Left colon (tissue), 2 donors: ENCODE data around the gene SPTLC1. TPM values are rescaled to one million over a fixed set of nuclear protein-coding genes. Genes with fewer than 3 reads are reported as not detected.
A peak's percentile ranks its signal among the peaks of the same experiment; 100 is the strongest.
"Not testable (repeated sequence)": the region's sequence is repeated elsewhere in the genome, so short reads cannot be mapped to it uniquely, and the experiment has no call there.

Experiments used
- ATAC-seq: fragments of 200-7000 bp; cut with Tn5 transposase; one replicate; pipeline ENCODE4 v1.9.1; 2020; ENCODE audit warnings: mild to moderate bottlenecking, moderate library complexity
- DNase-seq, 2 donors: peaks; one replicate each; pipeline ENCODE4 v3.0.0-alpha.2; 2020
- intact Hi-C, 2 donors: fragments of 100-400 bp; cut with DNase I in 1 of 2; cut with micrococcal nuclease in 1 of 2; formaldehyde crosslinking; loops; one replicate each; pipeline versions ENCODE4 v1.11.2 to v1.14.0; 2022; cut with DNase I, micrococcal nuclease
- long read RNA-seq: library from polyadenylated mRNA; unstranded; transcript quantifications from one replicate; pipeline ENCODE4 v2.0.0, GENCODE V29; 2021
- total RNA-seq, 2 donors: library from RNA; stranded (reverse); fragmentation: NEBNext Ultra II Directional; extraction: Animal tissue kit (Norgen Biotek cat#: 25700); gene quantifications; one replicate each; pipeline ENCODE4 v1.2.1, GENCODE V29; 2021
- donor health status: DM: no; HTN: no; CAD: no.
- donor health status: DM: yes; HTN: yes; CAD: no.

SPTLC1 gene, protein sequence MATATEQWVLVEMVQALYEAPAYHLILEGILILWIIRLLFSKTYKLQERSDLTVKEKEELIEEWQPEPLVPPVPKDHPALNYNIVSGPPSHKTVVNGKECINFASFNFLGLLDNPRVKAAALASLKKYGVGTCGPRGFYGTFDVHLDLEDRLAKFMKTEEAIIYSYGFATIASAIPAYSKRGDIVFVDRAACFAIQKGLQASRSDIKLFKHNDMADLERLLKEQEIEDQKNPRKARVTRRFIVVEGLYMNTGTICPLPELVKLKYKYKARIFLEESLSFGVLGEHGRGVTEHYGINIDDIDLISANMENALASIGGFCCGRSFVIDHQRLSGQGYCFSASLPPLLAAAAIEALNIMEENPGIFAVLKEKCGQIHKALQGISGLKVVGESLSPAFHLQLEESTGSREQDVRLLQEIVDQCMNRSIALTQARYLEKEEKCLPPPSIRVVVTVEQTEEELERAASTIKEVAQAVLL
- total RNA-seq: 10 to 100 TPM; 74.3 to 81.7 TPM
- long read RNA-seq, transcript SPTLC1-201 (15 exons, 1,894 nt): major isoform, 239 of 272 reads
- long read RNA-seq, partial matches to known transcripts: 15 of 272 reads
- long read RNA-seq, other reads (novel, unspliced or antisense): 14 of 272 reads

DNA sequence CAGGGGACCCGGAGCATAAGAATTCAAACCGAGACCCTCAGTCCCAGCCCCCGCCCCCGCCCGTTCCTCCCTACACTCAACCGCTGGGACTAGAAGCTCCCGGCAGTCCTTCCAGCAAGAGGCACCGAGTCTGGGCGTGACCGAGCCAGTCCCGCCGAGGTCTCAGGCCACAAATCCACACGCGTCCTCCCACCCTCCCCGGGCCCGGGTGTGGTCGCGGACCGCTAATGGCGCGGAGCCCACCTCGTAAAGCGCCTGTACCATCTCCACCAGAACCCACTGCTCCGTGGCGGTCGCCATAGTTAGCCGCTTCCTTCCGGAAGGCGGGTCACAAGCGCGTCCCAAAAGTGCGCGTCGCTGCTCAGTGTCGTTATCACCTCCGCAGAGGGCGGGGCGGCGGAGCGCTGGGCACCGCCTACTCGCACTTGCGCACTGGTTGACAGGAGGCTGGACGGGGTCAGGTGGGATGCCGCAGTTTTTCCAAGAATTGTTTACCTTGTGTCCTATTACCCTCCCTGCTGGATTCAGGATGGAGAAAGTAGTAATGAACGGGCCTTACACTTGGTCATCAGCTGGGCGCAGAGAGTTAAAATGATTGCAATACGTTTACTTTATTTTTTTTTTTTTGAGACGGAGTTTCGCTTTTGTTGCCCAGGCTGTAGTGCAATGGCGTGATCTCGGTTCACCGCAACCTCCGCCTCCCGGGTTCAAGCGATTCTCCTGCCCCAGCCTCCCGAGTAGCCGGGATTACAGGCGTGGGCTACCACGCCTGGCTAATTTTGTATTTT is at the start of gene SPTLC1:
SPTLC1 (minus strand) TSS at position 343 of the 788 bp plus-strand sequence; CDS start at position 300, 43 bp downstream.
- intact Hi-C loops: no loop called here
- peak; percentile 99 for ATAC-seq
- peak; percentile 94 to 97 for DNase-seq

DNA sequence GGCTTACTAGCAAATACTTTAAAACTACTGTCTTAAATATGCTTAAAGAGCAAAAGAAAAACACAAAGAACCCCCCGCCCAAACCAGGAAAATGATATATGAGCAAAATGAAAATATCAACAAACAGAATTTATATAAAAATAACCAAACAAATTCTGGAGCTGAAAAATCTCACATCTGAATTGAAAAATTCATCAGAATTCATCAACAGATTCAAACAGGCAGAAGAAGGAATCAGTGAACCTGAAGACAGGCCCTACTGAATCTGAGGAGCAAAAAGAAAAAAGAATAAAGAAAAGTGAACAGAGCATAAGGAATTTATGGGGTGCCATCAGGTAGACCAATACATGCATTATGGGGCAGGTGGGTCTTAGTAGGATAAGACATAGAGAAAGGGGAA is 49.8 kb upstream of the SPTLC1 start:
- DNase-seq: no peak
- no peak for ATAC-seq
- intact Hi-C loops: no loop called here

DNA sequence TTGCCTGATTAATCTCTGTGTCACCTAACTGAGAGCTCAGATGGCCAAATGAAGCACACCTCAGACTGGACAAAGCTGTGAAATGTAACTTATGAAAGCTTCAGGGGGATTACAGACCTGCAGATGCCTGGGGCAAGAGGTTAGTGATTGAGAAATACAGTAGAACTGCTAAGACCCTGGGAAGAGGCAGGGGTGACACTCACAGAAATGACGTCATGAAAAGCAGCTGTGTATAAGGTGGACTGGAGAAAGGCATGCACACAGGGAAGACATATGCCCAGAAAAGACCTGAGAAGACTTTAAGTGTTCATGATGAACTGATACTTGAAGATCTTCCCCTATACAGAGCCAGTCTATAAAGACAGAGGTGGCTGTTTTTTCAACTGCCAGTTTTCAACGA is 49.3 kb upstream of the SPTLC1 start:
- intact Hi-C loops: no loop called here
- no peak for ATAC-seq
- no peak for DNase-seq

DNA sequence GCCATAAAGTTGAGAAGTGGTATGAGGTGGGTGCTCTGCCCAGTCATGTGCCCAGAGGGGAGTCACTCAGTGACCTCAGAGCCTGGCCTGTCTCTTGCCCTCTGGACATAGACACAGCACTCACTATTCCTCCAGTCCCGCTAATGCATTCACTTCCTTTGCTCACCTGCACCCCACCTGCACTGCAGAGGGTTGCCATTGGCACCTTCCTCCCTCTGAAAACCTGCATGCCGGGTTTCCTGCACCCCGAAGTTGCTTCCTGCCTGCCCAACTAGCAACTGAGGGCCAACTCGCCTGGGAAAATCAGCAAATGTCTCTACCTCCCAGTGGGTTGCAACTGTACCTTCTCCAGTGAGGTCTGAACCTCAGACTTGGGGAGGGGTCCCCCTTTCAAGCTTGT is 48.1 kb upstream of the SPTLC1 start:
- intact Hi-C loops: no loop called here
- DNase-seq (no peak), ATAC-seq (no peak)

DNA sequence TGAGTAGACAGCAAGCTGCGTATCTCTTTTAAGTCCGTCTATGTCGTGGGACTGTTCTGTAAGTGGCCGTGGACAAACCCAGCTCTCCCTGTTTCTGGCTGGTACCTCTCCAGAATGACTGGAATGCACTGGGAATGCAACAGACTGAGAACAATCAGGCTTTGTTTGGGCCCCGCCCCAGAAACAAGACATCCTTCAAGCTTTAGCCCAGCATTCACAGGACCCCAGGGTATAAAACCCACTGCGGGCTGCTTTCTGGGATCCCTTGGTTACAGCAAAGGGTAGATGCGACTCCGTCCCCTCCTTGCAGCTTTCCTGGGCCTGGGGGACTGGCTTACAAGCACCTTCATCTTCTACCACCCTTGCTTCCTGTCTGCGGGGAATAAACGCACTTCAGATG is 45.6 kb upstream of the SPTLC1 start:
- DNase-seq (no peak), ATAC-seq (no peak)
- intact Hi-C loops: no loop called here

DNA sequence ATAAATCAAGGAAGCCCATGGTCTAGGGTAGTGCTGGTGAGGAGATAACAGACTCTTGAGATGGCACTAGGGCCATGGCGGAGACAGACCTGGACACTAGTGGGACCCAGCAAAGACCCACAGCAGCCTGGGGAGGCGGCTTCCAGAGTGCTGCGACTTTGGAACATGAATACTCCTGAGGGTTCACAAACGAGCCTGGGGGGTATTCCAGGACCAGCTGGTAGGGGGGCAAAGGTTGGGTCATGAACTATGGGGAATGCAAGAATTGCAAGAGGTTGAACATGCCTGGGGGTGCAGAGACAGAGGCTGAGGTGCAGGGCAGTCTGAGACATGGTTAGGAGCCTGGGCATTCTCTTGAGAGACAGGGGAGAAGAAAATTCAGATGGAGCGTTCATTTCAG is 43.8 kb upstream of the SPTLC1 start:
- intact Hi-C loops: no loop called here
- no peak for ATAC-seq

DNA sequence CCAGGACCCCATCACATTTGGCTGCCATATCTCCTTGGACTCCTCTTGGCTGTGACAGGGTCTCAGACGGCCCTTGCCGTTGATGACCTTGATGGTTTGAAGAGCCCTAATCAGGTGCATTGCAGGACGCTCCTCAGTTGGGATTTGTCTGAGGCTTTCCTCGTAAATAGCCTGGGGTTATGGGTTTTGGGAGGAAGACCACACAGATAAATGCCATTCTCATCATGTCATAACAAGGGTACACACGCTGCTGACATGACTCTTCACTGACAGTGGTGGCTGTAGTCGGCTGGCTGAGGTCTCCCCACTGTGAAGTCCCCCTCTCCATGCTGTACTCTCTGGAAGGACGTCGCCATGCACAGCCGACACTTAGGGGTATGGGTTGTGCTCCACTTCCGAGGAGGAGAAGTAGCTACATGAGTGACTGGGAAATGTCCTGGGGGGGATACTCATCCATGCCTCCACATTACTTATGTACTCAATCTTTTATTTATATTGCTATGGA is 42.9 kb upstream of the SPTLC1 start:
- intact Hi-C loops: no loop called here
- no peak for ATAC-seq
- DNase-seq: no peak

More for the DNA sequence above, 43.8 kb upstream of the SPTLC1 start:
- no peak for DNase-seq

DNA sequence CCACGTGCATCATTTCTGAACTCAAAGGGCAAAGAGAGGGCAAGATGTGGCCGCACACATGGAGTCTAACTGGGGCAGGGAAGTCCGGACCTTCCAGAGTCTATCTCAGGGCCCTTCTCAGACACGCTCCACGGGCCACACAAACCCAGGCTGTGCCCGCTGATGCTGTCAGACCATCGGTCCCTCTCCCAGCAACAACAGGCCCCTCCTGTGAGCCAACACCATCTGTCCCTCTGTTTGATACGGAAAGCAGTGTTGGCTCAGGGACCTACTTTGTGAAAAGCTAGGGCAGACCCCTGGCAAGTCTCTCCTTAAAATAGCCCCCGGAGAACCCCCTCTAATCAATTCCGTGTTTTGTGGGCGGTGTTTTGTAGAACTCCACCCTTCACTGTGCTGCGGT is 40.5 kb upstream of the SPTLC1 start:
- ATAC-seq, intact Hi-C loops, DNase-seq: not testable (repeated sequence)

DNA sequence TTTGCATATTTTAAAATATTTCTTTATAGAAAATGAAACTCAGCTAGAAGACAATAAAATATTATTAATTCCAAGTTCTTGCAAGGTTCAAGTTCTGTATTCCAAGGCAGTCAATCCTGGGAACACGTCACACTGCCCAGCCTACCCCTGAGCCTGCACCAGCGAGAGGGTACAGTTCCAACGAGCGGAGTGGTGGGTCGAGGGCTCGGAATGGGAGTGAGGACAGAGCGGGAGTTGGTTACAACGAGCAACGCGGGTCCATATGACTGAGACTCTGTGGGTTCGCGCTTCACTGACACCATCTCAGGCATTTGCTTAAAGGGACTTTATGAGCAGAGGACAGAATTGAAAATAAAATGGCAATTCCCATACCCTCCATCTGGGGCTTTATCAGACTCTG is 40.0 kb upstream of the SPTLC1 start:
- intact Hi-C loops: no loop called here
- DNase-seq (no peak), ATAC-seq (no peak)

DNA sequence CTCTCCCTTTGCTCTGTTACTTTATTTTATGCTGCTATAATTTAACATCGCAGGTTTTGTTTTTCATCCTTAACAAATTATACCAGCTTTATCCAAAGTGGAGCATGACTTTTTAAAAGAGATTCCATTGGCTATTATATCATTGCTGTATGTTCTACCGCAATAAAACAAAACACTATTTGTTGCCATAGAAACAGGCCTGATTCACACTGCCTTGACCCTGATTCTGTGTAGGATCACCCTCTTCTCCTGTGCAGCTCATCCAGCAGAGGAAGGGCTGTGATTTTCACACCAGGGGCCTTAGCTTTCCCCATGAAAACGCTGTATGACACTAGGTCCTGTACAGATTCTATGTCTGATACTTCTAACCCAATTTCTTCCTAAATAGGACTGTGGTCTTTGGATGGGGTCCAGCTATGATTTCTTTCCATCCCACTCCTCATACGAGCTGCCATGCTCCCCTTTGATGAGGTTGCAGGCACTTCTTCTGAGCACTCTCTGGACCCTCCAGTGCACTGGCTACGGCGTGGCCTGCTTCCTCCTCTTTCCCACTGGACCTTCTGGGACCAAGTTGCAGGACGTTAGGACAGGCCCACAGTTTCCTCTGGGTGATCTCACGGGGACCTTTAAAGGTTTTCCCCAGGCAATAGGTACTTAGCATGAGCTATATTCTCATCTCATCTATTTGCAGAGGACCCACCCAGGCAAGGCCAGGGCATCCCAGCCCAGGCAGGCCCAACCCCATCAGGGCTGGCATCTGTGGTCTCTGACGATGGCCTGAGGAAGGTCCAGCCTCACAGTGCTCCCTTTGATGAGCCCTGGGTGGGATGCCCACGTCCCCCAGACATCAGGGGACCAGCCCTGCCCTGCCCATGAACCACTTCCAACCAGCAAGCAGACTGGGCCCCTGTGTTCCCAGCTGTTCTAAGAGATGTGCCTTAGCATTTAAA is 38.5 kb upstream of the SPTLC1 start:
- DNase-seq, ATAC-seq, intact Hi-C loops: not testable (repeated sequence)

DNA sequence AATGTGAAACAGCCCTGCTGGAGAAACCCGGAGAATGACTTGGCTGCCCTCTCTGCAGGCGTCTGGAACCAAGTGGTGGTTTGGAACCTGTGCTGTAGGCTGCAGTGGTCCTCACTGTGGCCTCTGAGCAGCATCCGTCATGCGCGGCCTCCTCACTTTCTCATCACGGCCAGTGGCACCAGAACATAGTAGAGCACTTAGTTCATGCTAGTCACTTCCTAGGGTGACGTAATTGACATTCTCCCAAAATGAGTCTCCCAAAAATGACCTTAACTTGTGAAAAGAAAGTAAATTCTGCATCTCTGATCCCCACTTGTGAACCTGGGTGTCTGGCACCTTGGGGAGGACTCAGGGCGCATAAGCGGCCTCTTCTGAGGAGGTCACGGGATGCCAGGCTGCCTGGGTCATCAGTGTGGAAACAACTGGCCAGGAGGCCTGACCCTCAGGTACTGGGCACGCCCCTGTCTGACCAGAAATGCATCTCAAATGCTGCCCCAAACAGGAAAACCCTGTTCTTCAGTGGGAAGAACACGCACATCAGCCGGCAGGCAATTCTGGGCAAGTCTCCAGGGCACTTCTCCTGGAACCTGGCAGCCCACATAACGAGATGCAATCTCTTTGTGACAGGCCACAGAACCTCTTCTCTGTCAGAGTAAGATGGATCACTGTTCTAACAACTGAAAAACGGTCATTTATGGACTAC is 36.6 kb upstream of the SPTLC1 start:
- intact Hi-C loops: no loop called here
- DNase-seq (no peak), ATAC-seq (no peak)

DNA sequence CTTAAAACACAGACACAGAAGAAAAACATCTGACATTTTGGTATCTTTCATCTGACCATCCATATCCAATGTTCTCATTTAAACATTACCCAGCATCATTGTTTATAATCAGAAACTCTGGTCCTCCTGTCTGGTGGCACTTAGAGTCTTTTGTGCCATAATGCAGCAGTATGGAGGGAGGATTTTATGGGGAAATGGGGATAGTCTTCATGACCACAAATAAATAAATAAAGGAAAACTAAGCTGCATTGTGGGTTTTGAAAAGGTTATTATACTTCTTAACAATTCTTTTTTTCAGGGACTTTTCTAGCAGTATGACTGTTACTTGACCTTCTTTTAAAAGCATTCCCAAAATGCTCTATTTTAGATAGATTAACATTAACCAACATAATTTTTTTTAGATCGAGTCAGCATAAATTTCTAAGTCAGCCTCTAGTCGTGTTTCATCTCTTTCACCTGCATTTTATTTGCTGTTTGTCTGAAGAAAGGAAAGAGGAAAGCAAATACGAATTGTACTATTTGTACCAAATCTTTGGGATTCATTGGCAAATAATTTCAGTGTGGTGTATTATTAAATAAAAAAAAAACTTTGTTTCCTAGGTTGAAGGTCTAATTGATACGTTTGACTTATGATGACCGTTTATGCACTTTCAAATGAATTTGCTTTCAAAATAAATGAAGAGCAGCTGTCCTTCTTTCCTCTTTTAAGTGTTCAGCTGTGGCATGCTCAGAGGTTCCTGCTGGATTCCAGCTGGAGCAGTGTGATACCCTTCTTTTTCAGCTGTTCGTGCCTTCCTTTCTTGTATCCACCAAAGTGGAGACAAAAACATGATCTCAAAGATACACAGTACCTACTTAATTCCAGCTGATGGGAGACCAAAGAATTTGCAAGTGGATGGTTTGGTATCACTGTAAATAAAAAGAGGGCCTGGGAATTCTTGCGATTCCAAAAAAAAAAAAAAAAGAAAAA is 35.6 kb upstream of the SPTLC1 start:
- ATAC-seq, DNase-seq, intact Hi-C loops: not testable (repeated sequence)

DNA sequence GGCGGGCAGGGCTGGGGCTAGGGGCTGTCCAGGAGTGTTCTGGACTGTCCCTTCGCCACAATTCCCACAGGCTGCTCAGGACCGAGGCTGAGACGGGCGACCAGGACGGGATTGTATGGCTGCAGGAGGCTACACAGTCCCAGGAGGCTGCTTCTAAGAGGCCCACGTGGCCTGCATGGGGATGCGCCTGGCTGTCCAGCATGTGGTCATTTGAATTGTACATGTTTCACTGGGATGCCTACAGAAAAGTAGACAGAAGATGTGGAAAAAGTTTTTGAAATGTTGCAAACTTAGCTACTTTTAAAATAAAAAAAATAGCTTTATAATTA is 32.6 kb upstream of the SPTLC1 start:
- DNase-seq (no peak), ATAC-seq (no peak)
- intact Hi-C loops: no loop called here

DNA sequence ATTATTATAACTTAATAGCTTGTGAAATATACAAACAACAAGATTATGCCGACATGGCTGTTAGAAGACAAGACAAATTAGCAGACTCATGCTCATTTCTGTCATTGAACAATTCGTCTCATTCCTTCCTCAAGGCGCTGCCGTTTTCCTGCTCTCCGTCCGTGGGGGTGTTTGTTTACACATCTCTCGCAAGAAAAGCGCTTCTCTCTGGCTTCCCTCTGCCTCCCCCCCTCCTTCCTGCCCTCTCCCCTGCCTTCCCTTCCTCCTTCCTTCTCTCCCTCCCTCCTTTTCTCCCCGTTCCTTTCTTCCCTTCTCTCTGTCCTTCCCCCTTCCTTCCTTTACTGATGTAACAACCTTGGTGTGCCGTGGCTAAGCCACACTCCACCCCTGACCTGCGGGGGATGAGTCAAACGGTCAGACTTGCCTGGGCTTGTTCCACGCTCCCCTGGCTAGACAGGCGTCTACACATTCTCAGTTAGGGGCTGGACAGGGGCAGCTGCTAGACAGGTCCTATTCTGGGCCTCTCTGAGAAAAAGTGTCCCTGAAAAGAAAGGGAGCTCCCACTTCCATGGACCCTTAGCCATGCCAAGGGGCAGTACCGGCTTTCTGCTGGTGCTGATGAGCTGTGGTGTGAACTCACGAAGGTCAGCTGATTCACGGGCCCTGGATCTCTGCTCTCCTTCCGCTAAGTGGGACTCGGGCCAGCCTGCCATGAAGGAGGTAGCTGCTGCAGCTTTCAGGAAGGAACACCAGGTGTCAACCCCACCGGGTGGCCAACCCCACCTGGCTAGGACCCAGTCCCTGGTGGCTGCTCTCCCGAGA is 32.0 kb upstream of the SPTLC1 start:
- peak; percentile 75 for ATAC-seq
- intact Hi-C loops: no loop called here
- DNase-seq: no peak

DNA sequence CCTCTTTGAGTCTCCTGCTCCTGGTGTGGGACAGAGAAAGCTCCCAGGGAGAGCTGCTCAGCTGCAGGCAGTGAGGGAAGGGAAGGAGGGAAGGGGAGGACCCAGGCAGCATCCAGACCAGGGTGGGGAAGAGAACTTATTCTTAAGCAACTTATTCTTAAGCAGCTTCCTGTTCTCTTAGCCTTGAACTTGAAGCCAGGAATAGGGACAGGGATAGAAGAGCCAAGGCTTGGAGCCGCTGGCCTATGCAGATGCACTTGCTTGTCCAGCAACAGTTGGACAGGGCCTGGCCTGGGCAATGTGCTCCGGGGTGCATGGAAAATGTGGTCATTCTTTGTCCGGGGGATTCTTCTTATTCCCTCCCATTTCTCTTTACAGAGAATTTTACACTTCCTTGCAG is 31.4 kb upstream of the SPTLC1 start:
- DNase-seq (no peak), ATAC-seq (peak; percentile 12)

DNA sequence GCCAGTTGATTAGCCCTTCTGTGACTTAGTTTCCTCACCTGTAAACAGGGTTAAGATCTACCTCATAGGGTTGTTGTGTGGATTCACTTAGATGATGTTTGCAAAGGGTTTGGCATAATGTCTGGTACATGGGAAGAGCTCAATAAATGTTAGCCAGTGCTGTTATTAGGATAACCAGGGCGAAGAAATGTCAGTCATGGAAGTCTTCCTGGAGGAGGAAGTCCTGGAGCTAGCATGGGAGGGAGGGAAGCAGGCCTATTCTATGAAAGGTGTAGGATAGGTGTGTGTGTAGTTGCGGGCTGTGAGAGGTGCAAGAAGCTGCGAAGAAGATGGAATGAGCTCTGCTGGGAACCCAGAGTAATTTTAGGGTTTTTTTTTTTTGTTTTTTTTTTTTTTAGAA is 30.6 kb upstream of the SPTLC1 start:
- ATAC-seq, intact Hi-C loops, DNase-seq: not testable (repeated sequence)

More for the DNA sequence above, 31.4 kb upstream of the SPTLC1 start:
- intact Hi-C loops: no loop called here
